Left kidney (tissue), 2 donors: ENCODE data around the gene ASPSCR1. TPM values are rescaled to one million over a fixed set of nuclear protein-coding genes. Genes with fewer than 3 reads are reported as not detected.
A peak's percentile ranks its signal among the peaks of the same experiment; 100 is the strongest.

Experiments used
- DNase-seq: peaks from one replicate; pipeline ENCODE4 v3.0.0-alpha.2; 2013
- polyA plus RNA-seq: library from polyadenylated mRNA; unstranded; fragments of 120-200 nt; gene quantifications from one replicate; pipeline ENCODE4 v1.2.1, GENCODE V29; 2013; ENCODE audit not compliant: insufficient read length

Gene ASPSCR1
- polyA plus RNA-seq, 1 donor, result 25.3 TPM

DNA sequence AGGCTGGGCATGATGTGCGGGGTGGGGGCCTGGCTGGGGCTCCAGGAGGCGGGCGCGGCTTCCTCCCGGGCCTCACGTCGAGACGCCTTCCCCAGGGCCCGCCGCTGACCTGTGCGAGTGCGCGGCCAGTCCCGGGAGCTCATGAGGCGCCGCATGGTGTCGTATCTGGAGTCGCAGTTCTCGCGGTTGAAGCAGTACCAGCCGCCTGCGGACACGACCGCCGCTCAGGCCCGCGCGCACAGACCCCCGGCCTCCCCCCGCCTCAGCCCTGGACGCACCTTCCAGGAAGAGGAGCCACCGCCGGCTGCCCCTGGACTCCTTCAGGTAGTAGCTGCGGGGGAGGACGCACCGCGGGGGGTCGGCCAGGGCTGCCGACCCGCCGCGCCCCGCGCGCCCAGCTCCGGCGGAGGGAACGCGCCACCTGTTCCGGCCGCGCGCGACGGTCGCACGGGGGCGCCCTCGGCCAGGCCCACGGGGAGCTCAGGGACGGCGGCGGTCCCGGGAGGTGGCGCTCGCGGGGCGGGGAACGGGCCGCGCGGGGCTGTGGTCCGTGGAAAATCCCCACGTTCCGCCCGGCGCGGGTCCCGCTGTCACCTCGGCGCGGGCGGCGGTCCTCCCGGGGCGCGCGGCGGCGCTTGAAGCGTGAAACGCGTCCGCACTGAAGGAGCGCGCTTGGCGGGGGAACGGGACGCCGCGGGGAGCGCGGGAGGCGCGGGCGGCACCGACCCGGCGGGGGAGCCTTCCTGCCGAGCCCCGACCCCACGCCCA is 17.9 kb upstream of the ASPSCR1 start:
- no peak for DNase-seq

DNA sequence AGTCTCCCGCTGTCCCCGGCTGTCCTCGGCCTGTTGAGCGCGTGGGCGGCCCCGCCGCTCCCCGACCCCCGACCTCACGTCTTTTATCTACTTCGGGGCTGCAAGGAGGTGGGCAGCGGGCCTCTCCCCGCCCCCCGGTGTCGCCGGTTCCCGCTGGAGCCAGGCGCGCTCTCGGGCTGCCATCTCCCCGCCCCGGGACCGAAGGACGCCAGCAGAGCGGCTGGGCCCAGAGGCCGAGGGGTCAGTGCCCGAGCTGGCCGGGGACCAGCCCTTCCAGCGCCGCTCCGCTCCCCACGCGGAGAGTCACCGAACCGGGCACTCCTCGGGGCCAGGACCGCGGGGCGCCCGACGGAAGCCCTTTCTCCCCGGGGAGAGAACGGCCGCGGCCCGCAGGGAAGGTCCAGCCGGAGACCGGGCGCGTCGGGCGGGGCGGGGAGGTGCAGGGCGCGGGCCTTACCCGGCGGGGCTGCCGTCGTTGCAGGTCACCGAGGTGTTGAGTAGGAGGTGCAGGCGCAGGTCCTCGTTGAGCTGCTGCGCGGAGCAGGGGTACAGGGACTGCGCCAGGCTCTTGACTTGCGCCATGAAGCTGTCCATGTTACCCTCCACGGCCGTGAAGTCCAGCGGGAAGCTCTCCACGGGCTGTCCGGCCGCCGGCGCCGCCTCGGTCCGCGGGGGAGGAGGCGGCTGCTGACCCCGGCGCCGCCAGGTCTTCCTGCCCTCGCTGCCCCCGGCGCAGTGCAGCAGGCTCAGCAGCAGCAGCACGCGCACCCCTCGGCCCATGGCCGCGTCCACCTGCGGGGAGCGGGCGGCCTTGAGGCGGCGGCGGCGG is 17.1 kb upstream of the ASPSCR1 start:
- no peak for DNase-seq

DNA sequence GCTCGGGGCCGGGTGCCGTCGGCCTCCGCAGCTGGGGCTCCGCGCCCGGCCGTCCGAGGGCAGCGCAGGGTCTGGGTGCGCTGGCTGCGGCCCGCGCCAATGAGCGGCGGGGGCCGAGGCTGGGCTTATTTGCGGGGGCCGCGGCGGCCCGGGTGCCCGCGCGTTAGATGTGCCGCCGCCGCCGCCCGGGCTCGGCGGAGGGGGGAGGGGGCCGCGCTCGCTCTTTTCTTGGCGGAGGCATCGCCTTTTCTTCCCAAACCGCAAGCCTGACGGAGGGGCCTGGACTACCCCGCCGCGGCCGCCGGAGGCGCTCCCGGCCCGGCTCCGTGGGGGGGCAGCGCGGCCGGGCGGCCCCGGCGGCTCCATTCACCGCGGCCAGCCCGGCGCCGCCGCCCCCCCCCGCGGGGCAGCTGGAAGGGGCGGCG is 16.3 kb upstream of the ASPSCR1 start, which contains the start of gene NOTUM:
Gene NOTUM (minus strand): TSS at position 101 of the 425 bp plus-strand sequence. CDS start 278 bp downstream, outside the sequence.
- no peak for DNase-seq

DNA sequence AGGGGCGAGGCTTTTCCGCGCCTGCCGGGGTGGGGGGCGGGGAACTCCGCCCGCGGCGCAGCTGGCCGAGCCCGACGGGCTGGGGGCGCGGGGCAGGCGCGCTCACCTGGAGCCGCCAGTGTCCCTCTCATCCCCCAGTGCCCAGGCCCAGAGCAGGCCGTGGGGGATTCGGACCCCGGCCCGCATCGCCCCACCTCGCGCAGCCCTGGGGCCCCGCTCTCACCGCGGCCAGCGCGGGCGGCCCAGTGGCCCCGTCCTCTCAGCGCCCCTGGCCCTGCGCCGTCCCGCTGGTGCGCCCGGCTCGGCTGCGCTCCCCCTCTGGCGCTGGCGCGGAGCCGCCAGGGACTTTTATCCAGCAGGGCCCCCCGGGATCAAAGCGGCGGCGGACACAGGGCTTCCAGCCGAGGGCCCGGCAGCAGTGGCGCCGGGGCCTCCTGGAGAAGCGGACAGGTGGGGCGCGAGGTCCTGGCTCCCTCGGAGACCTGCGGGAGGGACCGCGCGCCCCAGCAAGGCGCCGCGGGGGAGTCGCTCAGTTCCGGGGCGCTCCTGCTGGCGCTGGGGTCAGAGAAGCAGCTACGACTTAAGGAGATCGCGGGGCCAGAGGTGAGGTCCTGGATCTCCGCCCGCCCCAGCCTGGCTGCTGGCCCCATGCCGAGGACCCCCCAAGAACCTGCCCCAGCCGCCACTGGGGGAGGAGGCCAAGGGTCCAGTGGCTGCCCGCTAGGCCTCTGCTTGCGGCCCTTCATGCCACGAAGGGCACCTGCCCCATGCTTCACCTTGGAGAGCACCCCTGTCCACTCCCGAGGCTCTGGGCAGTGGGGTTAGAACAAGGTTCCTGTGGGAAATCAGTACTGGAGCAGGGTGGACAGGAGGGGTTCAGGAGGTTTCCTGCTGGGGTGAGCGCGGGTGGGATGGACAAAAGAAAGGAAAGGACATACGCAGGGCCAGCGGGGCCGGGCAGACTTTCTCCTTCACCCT is 15.6 kb upstream of the ASPSCR1 start:
- DNase-seq, result no peak

DNA sequence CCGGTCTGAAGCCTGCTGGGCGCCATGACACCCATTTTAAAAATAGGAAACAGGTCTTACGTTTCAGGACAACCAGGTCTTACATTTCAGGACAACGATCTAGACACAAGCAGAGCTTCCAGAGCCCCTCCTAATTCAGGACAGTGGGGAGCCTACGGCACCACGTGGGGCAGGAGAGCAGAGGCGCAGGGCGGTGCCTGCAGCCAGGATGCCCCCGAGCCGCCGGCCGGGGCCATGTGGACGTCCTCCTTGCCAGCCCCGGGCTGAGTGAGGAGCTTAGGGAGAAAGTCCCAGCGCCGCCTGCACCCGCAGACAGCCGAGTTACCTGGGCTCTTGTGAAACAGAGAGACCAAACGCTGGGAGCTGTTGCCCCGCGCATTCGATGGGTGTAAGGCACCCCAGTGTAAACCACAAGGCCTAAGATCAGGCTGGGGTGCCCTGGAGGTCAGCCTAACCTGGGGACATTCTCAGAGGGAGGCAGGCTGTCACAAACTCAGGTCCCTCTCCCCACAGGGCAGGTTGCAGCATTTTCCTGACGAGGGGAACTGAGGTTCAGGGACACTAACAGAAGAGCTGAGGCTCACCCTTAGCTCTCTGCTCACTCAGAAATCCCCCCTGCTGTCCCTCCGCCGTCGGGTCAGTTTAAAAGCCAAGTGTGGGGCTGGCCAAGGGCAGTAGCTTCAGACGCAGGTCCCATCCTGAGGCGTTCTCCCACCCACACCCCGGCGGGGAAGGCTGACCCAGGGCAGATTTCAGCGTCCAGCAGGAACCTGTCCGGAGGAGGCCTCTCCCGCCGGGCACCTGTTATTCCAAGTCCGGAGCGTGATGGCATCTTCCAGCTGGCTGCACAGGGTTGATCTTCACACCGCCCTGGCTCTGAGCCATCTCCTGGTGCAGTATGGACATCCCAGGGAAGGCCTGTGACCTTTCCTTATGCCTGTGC is 14.7 kb upstream of the ASPSCR1 start:
- DNase-seq, result no peak

DNA sequence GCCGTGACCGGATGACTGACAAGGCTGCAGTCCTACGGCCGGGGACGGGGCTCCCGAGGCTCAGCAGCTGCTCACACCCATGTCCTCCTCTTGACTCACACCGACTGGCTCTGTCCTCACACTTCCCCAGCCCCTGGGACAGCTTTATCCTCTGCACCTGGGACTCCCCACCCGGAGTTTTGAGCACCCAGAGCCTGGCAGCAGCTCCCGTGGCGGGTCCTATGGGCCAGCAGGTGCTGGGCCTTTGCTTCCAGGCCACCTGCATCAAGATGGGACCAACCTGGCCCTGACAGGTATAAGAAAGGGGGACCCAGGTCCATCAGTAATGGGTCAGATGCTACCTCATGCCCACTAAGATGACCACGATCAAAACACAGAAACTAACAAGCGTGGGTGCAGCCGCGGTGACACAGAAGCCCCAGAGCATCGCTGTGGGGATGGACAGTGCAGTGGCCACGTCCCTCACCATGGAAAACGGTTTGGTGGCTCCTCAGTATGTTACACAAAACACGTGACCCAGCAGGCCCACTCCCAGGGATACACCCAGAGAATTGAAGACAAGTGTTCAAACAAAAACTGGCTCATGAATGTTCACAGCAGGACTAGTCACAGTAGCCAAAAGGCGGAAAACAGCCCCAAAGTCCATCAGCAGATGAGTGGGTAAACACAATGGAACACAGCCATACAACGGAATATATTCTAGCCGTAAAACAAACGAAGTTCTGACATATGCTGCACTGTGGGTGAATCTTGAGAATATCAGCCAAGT is 13.2 kb upstream of the ASPSCR1 start:
- no peak for DNase-seq

DNA sequence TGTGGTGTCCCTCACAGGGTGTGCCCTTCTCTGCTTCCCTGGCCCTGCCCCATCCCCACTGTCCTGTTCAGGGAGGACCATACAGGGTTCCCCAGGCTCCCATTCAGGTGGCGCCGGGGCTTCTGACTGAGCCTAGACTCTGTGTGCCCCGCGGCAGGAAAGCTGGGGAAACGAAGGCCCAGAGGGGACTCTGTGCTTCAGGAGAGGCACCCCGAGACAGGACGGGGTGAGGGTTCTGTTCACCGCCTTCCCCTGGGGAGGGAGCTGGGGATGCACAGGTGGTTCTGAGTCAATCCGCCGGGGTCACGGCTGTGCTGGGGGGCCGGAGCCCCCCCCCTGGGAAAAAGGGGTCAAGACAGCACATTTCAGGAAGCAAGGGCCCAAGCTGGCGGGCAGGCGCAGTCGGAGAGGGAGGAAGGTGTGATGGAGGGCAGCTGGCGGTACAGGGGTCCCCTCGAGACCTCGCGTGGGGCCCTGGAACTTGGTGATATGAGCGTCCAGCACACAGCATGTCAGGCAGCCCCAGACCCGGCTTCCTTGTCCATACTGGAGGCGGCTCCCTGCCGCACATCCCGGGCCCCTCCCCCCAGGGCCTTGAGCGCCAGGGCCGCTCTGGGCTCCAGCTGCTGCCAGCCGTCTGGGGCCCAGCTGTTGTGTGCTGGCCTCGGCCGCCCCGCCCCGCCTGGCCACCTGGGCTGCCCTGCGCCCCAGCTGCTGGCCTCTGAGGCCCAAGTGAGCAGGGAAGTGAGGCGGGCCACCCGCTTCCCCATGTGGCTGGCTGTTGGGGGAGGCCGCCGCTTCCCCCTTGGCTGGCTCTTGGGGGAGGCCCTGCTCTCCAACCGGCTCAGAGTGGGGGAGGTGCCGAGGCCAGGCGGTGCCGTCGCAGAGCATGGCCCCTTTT is 10.8 kb upstream of the ASPSCR1 start:
- peak; percentile 66 for DNase-seq

DNA sequence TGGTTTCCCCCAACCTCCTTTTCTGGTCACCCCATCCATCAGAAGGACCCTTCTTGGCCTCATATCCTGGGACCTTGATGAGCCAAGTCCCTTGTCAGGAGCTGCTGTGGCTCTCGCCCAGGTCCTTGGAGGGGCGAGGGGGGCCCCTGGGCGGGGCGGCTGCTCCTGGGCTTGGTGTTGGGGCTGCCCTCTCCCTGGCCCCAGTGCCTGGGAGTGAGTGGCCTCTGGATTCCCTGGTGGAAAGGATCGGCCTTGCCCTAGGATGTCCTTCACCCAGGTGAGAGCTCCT is 10.2 kb upstream of the ASPSCR1 start:
- no peak for DNase-seq

DNA sequence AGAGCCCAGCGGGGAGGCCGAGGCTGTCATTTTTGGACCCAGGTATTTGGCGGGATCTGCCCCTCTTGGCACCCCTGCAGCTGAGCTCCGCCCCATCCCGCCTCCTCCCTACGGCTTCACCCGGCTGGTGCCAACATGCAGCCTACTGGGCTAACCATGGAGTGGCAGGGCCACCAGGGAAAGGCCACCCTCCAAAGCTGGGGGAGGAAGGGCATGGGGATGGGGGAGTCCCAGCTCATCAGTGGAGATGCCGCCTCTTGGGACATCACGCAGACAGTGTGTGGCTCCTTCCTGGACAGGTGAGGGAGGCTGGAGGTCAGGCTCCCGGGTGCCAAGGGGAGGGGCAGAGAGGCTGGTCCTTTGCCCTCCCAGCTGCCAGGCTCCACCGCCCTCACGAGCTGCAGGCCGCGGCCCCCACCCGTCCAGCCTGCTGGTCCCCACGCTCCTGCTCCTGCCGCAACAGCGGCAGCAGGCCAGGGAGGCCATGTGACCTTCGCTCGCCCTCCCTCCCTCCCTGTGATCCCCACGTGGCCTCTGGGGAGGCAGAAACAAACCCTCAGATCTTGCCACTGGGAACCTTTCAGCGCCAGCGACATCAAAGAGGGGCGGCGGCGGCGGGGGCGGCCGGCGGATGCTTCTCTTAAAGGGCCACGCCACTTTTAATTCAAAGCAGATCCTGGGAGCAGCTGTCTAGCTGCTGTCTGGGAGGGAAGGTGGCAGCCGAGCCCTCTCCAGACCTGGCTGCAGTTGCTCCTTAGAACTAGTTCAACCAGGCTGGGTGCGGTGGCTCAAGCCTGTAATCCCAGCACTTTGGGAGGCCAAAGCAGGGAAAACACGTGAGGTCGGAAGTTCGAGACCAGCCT is 9.7 kb upstream of the ASPSCR1 start:
- DNase-seq, result peak; percentile 68

DNA sequence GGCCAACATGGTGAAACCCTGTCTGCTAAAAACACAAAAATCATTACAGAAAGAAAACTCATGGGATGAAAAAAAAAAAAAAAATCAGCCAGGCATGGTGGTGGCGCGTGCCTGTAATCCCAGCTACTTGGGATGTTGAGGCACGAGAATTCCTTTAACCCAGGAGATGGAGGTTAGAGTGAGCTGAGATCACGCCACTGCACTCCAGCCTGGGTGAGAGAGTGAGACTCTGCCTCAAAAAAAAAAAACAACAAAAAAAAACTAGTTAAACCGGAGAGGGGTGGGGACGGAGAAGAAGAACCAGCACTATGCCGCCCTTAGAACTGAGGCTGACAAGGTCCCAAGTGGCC is 9.1 kb upstream of the ASPSCR1 start:
- no peak for DNase-seq

DNA sequence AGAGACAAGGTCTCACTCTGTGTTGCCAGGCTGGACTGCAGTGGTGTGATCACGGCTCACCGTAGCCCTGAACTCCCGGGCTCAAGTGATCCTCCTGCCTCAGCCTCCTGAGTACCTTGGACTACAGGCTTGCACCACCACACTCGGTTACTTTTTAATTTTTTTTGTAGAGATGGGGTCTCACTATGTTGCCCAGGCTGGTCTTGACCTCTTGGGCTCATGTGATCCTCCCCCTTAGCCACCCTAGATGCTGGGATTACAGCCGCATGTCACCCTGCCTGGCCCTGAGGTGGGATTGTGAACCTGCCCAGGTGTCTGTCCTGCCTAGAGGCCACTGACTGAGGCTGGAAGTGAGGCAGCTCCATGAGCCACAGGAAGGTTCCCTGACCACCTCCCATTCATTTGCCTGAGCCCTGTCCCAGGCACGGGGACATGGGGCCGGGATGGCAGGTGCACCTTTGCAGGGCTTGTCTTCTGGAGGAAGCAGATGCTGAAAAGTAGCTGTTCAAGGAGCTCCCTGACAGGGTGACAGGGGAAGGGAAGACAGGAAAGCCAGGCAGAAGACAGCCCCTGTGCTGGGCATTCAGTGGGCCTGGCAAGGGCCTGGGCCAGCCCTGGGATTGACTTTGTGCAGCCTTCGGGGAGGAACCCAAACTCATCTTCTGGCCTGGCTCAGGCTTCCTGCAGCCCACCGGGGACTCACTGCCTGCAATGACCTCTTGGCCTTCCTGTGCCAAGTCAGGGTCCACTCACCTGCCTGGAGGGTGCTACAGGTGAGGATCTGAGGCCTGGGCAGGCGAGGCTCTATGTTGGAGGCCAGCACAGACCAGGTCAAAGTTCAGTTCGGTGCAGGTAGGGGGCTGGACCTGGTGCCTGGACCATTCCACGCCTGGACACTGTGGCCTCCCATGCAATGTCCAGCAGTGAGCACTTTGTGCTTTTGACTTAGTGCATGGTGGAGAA is 8.3 kb upstream of the ASPSCR1 start:
- no peak for DNase-seq

DNA sequence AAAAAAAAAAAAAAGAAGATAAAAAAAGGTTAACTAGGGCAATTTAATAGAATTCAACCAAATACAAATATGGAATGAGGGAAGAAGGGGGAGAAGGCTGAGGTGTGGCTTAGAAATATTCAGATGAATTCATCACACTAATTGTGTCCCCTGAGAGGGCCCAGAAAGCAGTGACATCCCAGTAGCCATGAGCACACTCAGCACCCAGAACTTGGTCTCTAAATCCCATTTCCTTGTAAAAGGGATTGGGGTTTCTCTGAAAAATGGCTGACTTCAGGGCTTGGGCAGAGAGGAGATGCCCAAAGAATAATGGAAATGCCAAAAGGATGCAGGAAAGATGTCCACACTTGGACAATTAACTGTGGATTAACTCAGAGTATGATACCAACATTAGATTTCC is 4.0 kb upstream of the ASPSCR1 start:
- DNase-seq, result no peak

DNA sequence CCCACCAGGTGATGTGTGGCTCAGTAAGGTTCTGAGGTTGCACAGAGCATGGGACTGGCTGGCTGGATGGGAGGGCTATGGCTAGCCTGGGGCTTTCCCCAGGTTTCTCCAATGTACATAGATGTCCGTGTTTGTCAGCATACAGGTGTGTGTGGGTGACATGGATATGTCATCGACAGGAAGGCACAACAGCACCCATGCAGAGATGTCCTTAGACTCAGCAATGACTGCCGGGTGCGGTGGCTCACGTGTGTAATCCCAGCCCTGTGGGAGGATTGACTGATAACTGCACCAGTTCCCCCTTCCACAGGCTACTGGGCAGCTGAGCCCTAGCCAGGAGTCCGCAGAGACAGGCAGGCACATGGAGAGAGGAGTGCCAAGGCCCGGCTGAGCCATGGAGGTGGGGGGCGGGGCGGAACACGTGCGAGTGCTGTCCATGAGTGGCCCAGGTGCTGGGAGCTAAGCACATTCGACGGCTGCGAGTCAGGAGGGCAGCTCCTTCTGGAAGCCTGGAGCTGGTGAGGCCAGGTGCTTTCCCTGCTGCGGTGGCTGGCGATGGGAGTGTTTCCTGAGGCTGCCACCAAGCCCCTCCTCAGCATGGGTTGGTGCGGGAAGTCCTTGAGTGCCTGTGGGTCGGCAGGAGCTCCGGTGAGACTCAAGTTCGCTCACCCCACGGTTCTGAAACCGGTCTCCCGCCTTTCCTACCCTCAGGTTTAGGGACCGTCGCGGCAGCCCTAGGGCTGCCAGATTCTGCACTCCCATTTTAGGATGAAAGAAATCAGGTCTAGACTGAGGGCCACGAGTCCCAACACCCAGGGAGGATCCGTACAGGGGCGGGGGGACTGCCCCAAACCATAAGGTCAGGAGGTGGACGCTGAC is 858 bp upstream of the ASPSCR1 start:
- DNase-seq, result no peak

DNA sequence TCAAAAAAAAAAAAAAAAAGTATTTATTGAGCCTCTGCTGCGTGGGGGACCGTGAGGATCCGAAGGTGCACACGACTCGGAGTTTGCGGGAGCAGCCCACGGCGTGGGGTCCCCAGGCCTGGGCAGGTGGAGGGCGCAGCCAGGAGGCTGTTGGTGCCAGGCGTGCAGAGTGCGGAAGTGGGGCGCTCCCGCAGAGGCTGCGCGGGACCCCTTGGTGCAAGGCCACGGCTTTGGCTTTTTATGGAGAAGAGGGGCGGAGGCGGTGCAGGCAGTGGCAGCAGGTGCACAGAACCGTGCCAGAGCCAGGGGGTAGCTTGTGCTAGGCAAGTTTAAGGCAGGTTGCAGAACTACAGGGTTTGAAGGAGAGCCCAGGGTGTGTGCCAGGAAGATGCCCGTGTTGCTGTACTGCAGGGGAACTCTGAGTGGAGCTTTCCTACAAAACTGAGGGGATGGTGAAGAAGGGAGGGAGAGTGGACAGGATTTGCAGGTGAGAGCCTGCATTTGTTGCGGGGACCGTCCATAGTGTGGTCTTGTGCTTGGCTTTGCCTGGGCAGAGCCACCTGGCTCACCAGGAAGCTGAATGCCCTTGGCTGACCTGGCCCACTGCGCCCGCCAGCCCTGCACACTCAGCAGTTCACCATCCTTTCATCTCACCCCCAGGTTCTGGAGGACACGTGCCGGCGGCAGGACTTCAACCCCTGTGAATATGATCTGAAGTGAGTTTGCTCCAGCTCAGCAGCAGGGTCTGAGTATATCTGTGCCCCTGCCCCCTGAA is 1.3 kb downstream of the ASPSCR1 start:
- DNase-seq, result no peak

DNA sequence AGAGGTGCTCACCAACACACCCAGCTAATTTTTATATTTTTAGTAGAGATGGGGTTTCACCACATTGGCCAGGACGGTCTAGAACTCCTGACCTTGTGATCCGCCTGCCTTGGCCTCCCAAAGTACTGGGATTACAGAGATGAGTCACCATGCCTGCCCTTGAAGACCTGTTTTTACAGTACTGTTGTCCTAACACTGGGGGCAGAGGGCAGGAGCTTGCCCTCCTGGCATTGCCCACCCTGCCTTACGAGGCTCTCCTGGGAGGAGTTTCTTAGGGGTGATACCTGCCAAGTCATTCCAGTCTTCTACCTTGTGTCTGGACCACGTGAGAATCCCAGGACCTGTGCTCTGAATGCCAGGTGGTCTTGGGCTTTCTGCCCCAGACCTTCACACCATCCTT is 2.7 kb downstream of the ASPSCR1 start:
- DNase-seq, result no peak
